NCI-H748 (cell line): ENCODE data around the gene FAM3B.
A peak's percentile ranks its signal among the peaks of the same experiment; 100 is the strongest.

Experiments used
- DNase-seq: peaks from one replicate; lab custom pipeline; 2025; ENCODE audit not compliant: unreplicated experiment; lab: John Stamatoyannopoulos, UW

FAM3B gene

GRCh38 chr21:41318218-41318617, 1.6 kb downstream of the FAM3B start:
- peak; percentile 24 for DNase-seq

DNA sequence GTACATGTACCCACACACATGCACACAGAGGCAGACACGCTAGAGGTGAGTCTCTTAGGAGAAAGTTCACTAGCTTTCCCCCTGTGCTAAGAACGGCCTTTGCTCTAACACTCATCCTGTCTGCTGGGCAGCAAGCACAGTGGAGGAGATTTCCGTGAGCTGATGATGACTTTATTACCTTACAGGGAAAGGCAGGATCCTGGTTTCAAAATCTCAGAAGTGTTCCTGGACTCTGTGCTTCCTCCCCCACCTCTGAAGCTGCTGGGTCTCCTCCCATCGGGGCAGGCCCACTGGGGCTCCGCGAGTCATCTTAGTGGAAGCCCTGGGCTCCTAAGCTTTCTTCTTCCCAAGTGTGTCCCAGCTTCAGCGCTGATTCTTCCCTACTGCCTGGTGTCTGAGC, 2.7 kb downstream of the FAM3B start:
- DNase-seq, result no peak

- DNase-seq, result peak; percentile 63
Measured at GRCh38 chr21:41321211-41321907, 4.8 kb downstream of the FAM3B start.

- DNase-seq, result no peak
Measured at GRCh38 chr21:41321908-41322495, 5.4 kb downstream of the FAM3B start.

DNA sequence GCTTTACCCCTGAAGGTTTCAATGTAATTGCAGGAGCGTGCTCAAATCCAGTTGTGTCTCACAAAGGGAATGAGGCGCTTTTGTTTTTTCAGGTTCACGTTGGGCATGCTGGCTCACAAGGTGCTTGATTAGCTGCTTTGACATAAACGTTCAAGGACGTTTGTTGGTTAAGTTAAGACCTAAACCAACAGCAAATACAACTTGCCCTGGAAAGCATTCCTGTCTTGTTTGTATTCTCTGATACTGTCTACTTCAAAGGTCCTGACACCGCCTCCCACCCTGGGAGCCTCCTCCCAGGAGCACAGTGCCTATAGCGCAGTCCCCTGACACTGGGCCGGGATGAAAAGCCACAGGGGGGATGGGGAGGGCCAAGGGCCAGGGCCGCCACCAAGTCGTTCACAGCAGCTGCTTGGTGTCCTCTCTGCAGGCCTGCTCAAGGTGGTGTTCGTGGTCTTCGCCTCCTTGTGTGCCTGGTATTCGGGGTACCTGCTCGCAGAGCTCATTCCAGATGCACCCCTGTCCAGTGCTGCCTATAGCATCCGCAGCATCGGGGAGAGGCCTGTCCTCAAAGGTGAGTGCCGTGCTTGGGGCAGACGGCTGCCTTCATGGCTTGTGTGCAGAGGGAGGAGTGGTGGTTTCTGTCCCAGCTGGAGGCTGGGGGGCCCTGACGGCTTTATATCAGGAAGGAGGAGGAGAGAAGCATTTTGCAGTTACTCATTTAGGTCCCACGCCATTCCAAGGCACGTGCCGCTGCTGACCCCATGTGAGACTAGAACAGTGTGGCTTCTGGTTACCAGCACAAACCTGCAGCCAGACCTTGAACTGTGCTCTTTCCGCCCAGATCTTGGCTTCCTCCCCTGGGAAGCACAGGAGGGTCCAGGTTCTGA, 6.1 kb downstream of the FAM3B start:
- no peak for DNase-seq

DNA sequence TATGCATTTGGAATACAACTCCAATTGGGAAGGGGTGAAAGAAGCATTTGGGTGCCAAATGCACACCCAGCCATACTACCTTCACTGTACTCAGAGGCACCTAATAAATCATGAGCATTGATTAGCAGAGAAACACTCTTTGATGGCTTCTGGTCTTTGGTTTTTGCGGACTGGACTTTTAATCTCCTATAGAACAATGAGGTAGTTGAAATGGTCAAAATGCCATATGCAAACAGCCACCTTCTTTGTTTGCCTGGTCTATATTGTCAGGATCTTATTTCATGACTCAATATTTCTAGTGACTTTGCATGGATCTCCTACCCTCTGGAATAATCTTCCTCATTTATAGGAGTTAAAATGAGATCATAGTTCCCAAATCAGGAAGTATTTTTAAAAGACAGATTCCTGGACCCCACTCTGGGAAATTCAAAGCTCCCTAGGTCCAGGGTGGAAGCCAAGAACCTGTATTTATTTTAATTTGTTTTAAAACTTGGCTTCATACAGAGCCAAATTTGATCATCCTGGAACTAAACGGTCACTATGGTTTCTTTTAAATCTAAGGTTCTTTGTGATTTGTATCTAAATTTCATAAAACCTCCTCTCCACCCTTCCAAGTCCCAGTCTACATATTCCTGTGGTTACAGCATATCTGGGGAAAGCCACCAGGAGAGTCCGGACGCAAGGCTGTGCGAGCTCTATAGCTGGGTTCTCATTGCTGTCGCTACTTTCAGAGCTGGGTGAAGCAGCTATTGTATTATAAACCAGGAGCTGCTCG, 8.7 kb downstream of the FAM3B start:
- no peak for DNase-seq

- no peak for DNase-seq
Measured at GRCh38 chr21:41326414-41327080, 9.9 kb downstream of the FAM3B start.

DNA sequence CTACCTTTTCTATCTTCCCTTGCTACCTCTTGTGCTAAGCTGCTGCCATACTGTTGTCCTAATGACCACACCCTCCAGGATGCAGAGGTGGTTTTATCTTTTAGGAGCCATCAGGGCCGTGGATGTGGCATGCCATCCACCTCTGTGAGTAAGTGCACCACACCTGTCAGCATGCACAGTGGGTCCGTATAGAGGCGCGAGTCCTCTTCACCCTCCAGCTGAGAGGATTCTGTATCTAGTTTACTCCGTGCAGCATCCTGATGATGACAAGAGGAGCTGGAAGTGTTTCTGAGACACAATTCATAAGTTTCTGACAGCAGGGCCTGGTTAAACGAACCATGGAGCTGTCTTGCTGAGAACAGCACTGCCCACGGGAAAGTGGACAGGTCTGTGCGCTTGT, 11.2 kb downstream of the FAM3B start:
- DNase-seq, result no peak

GRCh38 chr21:41328660-41329607, 12.3 kb downstream of the FAM3B start:
- no peak for DNase-seq

DNA sequence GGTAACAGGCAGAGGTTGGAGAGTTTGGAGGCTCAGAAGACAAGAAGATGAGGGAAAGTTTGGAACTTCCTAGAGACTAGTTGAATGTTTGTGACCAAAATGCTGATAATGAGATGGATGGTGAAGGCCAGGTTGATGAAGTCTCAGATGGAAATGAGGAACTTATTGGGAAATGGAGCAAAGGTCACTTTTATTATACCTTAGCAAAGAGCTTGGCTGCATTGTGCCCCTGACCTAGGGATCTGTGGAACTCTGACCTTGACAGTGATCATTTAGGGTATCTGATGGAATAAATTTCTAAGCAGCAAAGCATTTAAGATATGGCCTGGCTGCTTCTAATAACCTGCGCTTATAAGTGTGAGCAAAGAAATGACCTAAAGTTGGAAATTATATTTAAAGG, 17.2 kb downstream of the FAM3B start:
- no peak for DNase-seq

GRCh38 chr21:41337515-41337914, 20.9 kb downstream of the FAM3B start:
- DNase-seq, result no peak

DNA sequence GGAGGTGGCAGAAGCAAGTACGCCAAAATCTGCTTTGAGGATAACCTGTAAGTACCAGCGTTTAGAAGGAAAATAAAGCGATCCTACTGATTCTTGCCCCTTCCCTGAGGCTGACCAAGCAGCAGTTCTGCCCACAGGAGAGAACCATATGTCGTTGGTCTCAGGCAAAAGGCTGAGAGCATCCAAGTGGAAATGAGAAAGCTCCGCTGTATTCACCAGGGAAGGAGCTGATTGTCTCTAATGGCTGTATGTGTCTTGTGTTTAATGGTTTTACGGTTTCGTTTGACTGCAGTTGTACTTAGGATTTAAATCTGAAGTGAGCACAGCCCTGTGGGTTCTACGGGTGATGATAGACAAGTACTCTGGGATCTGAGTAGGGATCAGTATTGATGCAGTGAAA, 21.9 kb downstream of the FAM3B start:
- DNase-seq, result no peak

DNA sequence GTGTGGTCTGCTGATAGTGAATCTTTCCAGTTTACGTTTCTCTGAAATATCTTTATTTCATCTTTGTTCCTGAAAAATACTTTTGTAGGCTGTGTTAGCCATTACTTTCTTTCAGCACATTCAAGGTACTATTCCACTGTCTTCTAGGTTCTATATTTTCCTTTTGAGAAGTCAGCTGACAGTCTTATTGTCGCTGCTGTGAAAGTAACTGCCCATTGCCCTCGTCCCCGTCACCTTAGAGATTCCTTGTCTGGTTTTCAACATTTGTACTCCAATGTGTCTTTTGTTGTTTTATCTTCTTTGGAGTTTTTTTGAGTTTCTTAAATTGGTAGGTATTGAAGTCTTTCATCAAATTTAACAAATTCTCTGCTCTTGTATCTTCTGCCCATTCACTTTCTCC, 25.4 kb downstream of the FAM3B start:
- no peak for DNase-seq

DNA sequence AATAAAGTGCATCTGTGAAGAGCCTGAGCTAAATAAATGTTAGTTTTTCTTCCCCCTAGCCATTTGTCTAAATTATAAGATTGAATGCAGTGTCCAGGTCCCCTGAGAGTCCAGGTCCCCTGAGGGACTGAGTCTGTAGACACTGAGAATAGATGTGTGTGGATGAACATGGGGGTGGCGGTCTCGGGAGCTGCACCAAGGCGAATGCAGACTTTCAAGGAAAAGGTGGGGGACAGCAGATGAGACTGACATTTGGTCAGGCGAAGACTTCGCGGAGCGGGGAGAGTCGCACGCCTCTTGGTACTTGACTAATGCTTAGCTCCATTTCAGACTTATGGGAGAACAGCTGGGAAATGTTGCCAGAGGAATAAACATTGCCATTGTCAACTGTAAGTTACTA, 27.5 kb downstream of the FAM3B start:
- no peak for DNase-seq

DNA sequence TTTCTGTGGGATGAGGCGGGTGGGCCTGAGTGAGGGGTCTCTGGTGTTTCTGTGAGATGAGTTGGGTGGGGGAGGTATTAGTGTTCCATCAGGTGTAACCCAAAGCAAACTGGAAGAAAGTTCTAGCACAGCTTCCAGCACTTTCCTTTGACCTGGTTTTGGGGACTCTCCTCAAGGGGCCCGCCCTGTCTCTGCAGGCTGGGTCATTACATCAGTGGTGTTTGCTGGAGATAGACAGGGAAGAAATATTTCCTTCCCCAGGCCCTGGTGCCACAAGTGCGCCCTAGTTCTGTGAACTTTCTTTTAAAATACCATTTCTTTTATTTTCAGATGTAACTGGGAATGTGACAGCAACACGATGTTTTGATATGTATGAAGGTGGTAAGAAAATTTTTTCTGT, 28.8 kb downstream of the FAM3B start:
- DNase-seq, result no peak

DNA sequence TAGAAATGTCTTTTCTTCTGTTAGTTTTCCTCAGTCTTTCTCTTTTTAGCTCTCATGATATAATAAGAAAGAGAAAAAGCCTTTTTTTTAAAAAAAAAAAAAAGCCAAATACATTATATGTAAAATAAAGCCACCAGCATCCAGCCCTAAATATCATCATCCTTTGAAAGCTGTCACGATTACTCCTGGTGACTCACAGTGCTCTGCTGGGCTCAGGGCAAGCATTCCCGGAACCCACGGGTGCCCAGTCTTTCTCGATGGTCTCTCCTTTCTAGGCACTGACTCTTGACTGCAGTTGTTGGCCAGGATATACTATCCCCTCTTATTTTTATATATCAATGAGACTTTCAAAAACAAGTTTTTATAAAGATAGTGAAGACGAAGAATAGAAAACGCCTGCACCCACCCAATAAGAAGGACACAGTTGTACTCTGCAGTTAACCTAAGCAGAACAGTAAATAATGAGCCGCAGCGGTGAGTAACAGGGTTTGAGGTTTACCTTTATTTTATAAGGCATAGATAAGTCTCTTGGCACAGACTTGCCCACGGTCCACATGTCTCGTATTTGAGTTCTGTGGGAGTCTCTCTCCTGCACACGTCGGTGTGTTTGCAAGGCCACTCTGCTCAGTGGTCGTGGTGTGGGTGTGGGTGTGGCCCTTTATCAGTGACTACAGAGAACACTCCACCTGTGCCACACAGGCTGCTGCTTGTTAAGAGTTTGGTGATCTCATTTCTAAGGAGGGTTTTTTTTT, 29.5 kb downstream of the FAM3B start:
- no peak for DNase-seq

DNA sequence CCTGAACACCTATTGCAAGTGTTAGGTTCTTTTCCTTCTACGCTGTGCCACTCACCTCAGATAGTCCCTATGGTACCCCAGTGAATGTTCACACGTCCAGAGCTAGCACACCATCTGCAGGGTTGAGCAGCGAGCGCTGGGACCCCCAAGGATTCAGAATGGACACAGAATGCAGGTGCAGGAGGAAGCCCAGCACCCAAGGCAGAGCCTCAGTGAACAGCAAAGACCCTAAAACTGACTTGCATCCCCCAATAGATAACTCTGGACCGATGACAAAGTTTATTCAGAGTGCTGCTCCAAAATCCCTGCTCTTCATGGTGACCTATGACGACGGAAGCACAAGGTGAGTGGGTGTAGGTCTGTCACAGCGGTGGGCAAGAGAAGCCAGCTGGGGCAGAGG, 30.2 kb downstream of the FAM3B start:
- DNase-seq, result no peak

GRCh38 chr21:41348434-41348833, 31.8 kb downstream of the FAM3B start:
- no peak for DNase-seq

DNA sequence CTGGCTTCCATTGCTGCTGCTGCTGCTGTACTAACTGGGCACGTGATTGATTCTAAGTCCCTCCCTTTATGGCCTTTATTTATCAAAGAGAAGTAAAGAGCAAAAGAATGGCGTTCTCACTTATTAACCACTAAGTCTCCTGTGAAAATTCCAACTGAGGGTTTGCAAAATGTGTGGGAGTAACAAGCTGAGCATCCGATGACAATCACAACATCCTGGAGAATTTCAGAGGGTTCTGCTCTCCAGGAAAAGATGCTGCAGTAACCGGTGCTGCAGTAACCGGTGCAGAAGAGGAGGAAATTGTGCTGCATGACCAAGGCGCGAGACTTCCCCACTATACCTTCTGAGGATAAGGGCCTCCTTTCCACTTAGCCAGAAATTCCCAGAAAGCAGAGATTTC, 32.5 kb downstream of the FAM3B start:
- no peak for DNase-seq
